Adipocyte (in vitro differentiated cells): ENCODE measurements around the gene PARP15.

Source experiments
- DNase-seq: peaks from one replicate; pipeline ENCODE4 v3.0.0-alpha.2; 2015; ENCODE audit warnings: low read depth
- H3K27me3 ChIP-seq: replicated peaks from 2 replicates; pipeline ENCODE4 v1.7.0; 2013; ENCODE audit warnings: mild to moderate bottlenecking, low read length, moderate library complexity; ENCODE audit not compliant: control insufficient read depth, insufficient read depth
- H3K36me3 ChIP-seq: 2 replicates; pipeline ENCODE4 v1.7.0; 2013; ENCODE audit warnings: low read length, mild to moderate bottlenecking, moderate library complexity; ENCODE audit not compliant: control insufficient read depth, insufficient read depth, severe bottlenecking
- H3K4me1 ChIP-seq: 2 replicates; pipeline ENCODE4 v1.7.0; 2013; ENCODE audit warnings: mild to moderate bottlenecking, low read length, moderate library complexity; ENCODE audit not compliant: control insufficient read depth, insufficient read depth
- H3K4me3 ChIP-seq: 2 replicates; pipeline ENCODE4 v1.7.0; 2013; ENCODE audit warnings: mild to moderate bottlenecking, low read length, moderate library complexity
- H3K9ac ChIP-seq: 2 replicates; pipeline ENCODE4 v1.7.0; 2013; ENCODE audit warnings: mild to moderate bottlenecking, low read length, moderate library complexity
- H3K9me3 ChIP-seq: 2 replicates; pipeline ENCODE4 v1.7.0; 2013; ENCODE audit warnings: mild to moderate bottlenecking, low read length, moderate library complexity; ENCODE audit not compliant: control insufficient read depth

PARP15 gene

GRCh38 chr3:122598151-122598550 lies 20.7 kb downstream of the PARP15 start:
- Histone ChIP-seq H3K9ac (no peak overlapping the region), H3K9me3 (no peaks in the 10 kb centered on the region), H3K4me1 (no peaks in the 10 kb centered on the region), H3K4me3 (no peak overlapping the region), H3K36me3 (no peaks in the 10 kb centered on the region), H3K27me3 (no peaks in the 10 kb centered on the region)
- no peak for DNase-seq

- no peak overlapping the region for H3K9ac ChIP-seq
- H3K9me3 ChIP-seq = no peaks in the 10 kb centered on the region
- H3K4me3 ChIP-seq = no peak overlapping the region
- no peak for DNase-seq
- no peaks in the 10 kb centered on the region for H3K36me3 ChIP-seq
- no peaks in the 10 kb centered on the region for H3K27me3 ChIP-seq
- no peaks in the 10 kb centered on the region for H3K4me1 ChIP-seq
These were observed 21.1 kb downstream of the PARP15 start for GRCh38 chr3:122598556-122598955.

GRCh38 chr3:122602011-122602710 lies 24.7 kb downstream of the PARP15 start:
- H3K9ac ChIP-seq = no peak overlapping the region

GRCh38 chr3:122603056-122603455 lies 25.6 kb downstream of the PARP15 start:
- H3K27me3 ChIP-seq = no peaks in the 10 kb centered on the region
- no peaks in the 10 kb centered on the region for H3K4me1 ChIP-seq
- no peak overlapping the region for H3K4me3 ChIP-seq
- H3K9ac ChIP-seq = no peak overlapping the region
- DNase-seq = no peak
- H3K9me3 ChIP-seq = no peaks in the 10 kb centered on the region
- H3K36me3 ChIP-seq = no peaks in the 10 kb centered on the region

More at GRCh38 chr3:122602011-122602710, 24.7 kb downstream of the PARP15 start:
- H3K4me3 ChIP-seq = no peak overlapping the region
- no peaks in the 10 kb centered on the region for H3K9me3 ChIP-seq
- no peaks in the 10 kb centered on the region for H3K4me1 ChIP-seq
- H3K36me3 ChIP-seq = no peaks in the 10 kb centered on the region
- no peak for DNase-seq
- no peaks in the 10 kb centered on the region for H3K27me3 ChIP-seq

GRCh38 chr3:122606330-122606729 lies 28.9 kb downstream of the PARP15 start:
- Histone ChIP-seq H3K4me3 (no peak overlapping the region), H3K36me3 (no peaks in the 10 kb centered on the region), H3K9ac (no peak overlapping the region), H3K27me3 (no peaks in the 10 kb centered on the region), H3K9me3 (no peaks in the 10 kb centered on the region), H3K4me1 (peaks cover 4% of the 10 kb centered on the region)
- DNase-seq = no peak

- no peaks in the 10 kb centered on the region for H3K27me3 ChIP-seq
- H3K36me3 ChIP-seq = no peaks in the 10 kb centered on the region
- peaks cover 4% of the 10 kb centered on the region for H3K4me1 ChIP-seq
- H3K4me3 ChIP-seq = no peak overlapping the region
- H3K9me3 ChIP-seq = no peaks in the 10 kb centered on the region
- no peak overlapping the region for H3K9ac ChIP-seq
- DNase-seq = no peak
These were observed 31.5 kb downstream of the PARP15 start for GRCh38 chr3:122608916-122609315.

- DNase-seq = peak; percentile 71
- Histone ChIP-seq H3K4me3 (peak overlapping the region; percentile 41), H3K9me3 (no peaks in the 10 kb centered on the region), H3K36me3 (no peaks in the 10 kb centered on the region), H3K27me3 (no peaks in the 10 kb centered on the region), H3K9ac (peak overlapping the region; percentile 72), H3K4me1 (peaks cover 4% of the 10 kb centered on the region)
These were observed 32.5 kb downstream of the PARP15 start for GRCh38 chr3:122609798-122610559.

- no peak for DNase-seq
- H3K27me3 ChIP-seq = no peaks in the 10 kb centered on the region
- H3K9ac ChIP-seq = no peak overlapping the region
- no peaks in the 10 kb centered on the region for H3K36me3 ChIP-seq
- H3K4me1 ChIP-seq = peaks cover 4% of the 10 kb centered on the region
- H3K9me3 ChIP-seq = no peaks in the 10 kb centered on the region
- no peak overlapping the region for H3K4me3 ChIP-seq
These were observed 35.2 kb downstream of the PARP15 start for GRCh38 chr3:122612696-122613095.

- Histone ChIP-seq H3K9ac (no peak overlapping the region), H3K36me3 (no peaks in the 10 kb centered on the region), H3K4me1 (peaks cover 5% of the 10 kb centered on the region), H3K4me3 (no peak overlapping the region), H3K9me3 (no peaks in the 10 kb centered on the region), H3K27me3 (no peaks in the 10 kb centered on the region)
- no peak for DNase-seq
These were observed 37.9 kb downstream of the PARP15 start for GRCh38 chr3:122615303-122615702.

- Histone ChIP-seq H3K27me3 (peaks cover 4% of the 10 kb centered on the region), H3K4me1 (peaks cover 5% of the 10 kb centered on the region), H3K9me3 (no peaks in the 10 kb centered on the region), H3K4me3 (no peak overlapping the region), H3K9ac (no peak overlapping the region), H3K36me3 (no peaks in the 10 kb centered on the region)
- no peak for DNase-seq
These were observed 41.2 kb downstream of the PARP15 start for GRCh38 chr3:122618614-122619013.

GRCh38 chr3:122619040-122619439 lies 41.6 kb downstream of the PARP15 start:
- H3K9ac ChIP-seq = no peak overlapping the region
- peaks cover 4% of the 10 kb centered on the region for H3K27me3 ChIP-seq
- H3K4me3 ChIP-seq = no peak overlapping the region
- no peaks in the 10 kb centered on the region for H3K9me3 ChIP-seq
- no peak for DNase-seq
- no peaks in the 10 kb centered on the region for H3K36me3 ChIP-seq
- H3K4me1 ChIP-seq = peaks cover 5% of the 10 kb centered on the region
